MCF 10A (cell line): ENCODE measurements around the gene CACNB2. TPM values are rescaled to one million over a fixed set of nuclear protein-coding genes. Genes with fewer than 3 reads are reported as not detected.

Experiments used
- BruUV-seq: library from RNA; stranded (reverse); fragments of 400-500 nt; replicated peaks from 2 replicates; lab custom pipeline; 2021; lab: Mats Ljungman, UMichigan
- CTCF ChIA-PET: fragments of 300-600 bp; sonication (Branson Sonifier 250); formaldehyde crosslinking; extraction: SDS; loops from one replicate; lab custom pipeline; 2021; ENCODE audit warnings: antibody characterized with exemption, inconsistent platforms; lab: Yijun Ruan, JAX
- POLR2A ChIA-PET: fragments of 300-600, 350-650 bp; sonication (Branson Sonifier 250); formaldehyde crosslinking; extraction: SDS; loops from one replicate; lab custom pipeline; 2020; ENCODE audit warnings: antibody characterized with exemption, inconsistent platforms; lab: Yijun Ruan, JAX
- DNase-seq: peaks from one replicate; pipeline ENCODE4 v3.0.0-alpha.2; 2018; ENCODE audit not compliant: unreplicated experiment
- H3K27ac Mint-ChIP-seq: one replicate; pipeline ENCODE4 v1.8.0; 2022; ENCODE audit warnings: mild to moderate bottlenecking, low read depth, mixed read lengths; ENCODE audit not compliant: unreplicated experiment
- H3K27me3 Mint-ChIP-seq: one replicate; pipeline ENCODE4 v1.8.0; 2022; ENCODE audit warnings: mixed read lengths; ENCODE audit not compliant: insufficient read depth, unreplicated experiment
- H3K36me3 Mint-ChIP-seq: one replicate; pipeline ENCODE4 v1.8.0; 2022; ENCODE audit warnings: mild to moderate bottlenecking, moderate library complexity, mixed read lengths; ENCODE audit not compliant: insufficient read depth, unreplicated experiment
- H3K4me1 Mint-ChIP-seq: one replicate; pipeline ENCODE4 v1.8.0; 2022; ENCODE audit warnings: mixed read lengths; ENCODE audit not compliant: insufficient read depth, unreplicated experiment
- H3K4me3 Mint-ChIP-seq: one replicate; pipeline ENCODE4 v1.8.0; 2022; ENCODE audit warnings: mild to moderate bottlenecking, moderate library complexity, mixed read lengths; ENCODE audit not compliant: unreplicated experiment
- H3K9me3 Mint-ChIP-seq: one replicate; pipeline ENCODE4 v1.8.0; 2022; ENCODE audit warnings: mixed read lengths; ENCODE audit not compliant: unreplicated experiment
- CTCF ChIP-seq: fragments of 200-600 bp; IDR thresholded peaks from one replicate; pipeline ENCODE4 v1.8.0; 2022; ENCODE audit warnings: antibody characterized with exemption, mild to moderate bottlenecking; ENCODE audit not compliant: unreplicated experiment
- intact Hi-C: fragments of 100-400 bp; cut with micrococcal nuclease; formaldehyde crosslinking; loops from 2 replicates; pipeline ENCODE4 v1.14.1; 2022
- total RNA-seq: library from RNA; stranded (reverse); gene quantifications from 2 replicates; pipeline ENCODE4 v1.2.3, GENCODE V29; 2022

Gene CACNB2
- total RNA-seq, 1 experiment from 2014 or later: 3.3 TPM

GRCh38 chr10:18472977-18473376, 332.8 kb downstream of the CACNB2 start:
- no peak for TF ChIP-seq CTCF
- ChIA-PET CTCF (interaction anchor here (0.5 to 1.3 kb wide), 3 partner anchors 234 to 270 kb away, joined by 3 read pairs; no protein-coding TSS in a partner anchor), POLR2A (no interaction called here)
- no peak overlapping the region for H3K27ac Mint-ChIP-seq
- intact Hi-C loops: no loop called here
- H3K9me3 Mint-ChIP-seq: no peaks in the 10 kb centered on the region
- H3K4me3 Mint-ChIP-seq: no peak overlapping the region
- no TSS peak for BruUV-seq
- H3K4me1 Mint-ChIP-seq: no peaks in the 10 kb centered on the region
- no peaks in the 10 kb centered on the region for H3K36me3 Mint-ChIP-seq
- H3K27me3 Mint-ChIP-seq: no peaks in the 10 kb centered on the region
- DNase-seq: peak; percentile 12

GRCh38 chr10:18473424-18474117, 333.3 kb downstream of the CACNB2 start:
- CTCF ChIA-PET: interaction anchor here (0.5 to 1.3 kb wide), 2 partner anchors 267 to 270 kb away, joined by 3 read pairs; no protein-coding TSS in a partner anchor
- POLR2A ChIA-PET: no interaction called here
- TF ChIP-seq CTCF: no peak
- H3K27me3 Mint-ChIP-seq: no peaks in the 10 kb centered on the region
- H3K4me1 Mint-ChIP-seq: no peaks in the 10 kb centered on the region
- H3K4me3 Mint-ChIP-seq: no peak overlapping the region
- H3K36me3 Mint-ChIP-seq: no peaks in the 10 kb centered on the region
- no peaks in the 10 kb centered on the region for H3K9me3 Mint-ChIP-seq
- no TSS peak for BruUV-seq
- intact Hi-C loops: no loop called here
- no peak for DNase-seq
- no peak overlapping the region for H3K27ac Mint-ChIP-seq

- DNase-seq: no peak
- Mint-ChIP-seq H3K9me3 (no peaks in the 10 kb centered on the region), H3K4me3 (no peak overlapping the region), H3K4me1 (no peaks in the 10 kb centered on the region), H3K27me3 (no peaks in the 10 kb centered on the region), H3K27ac (no peak overlapping the region), H3K36me3 (no peaks in the 10 kb centered on the region)
- no TSS peak for BruUV-seq
- CTCF ChIA-PET: no interaction called here
- POLR2A ChIA-PET: no interaction called here
- intact Hi-C loops: no loop called here
- TF ChIP-seq CTCF: no peak
These were observed 333.9 kb downstream of the CACNB2 start for GRCh38 chr10:18474118-18474455.

- Mint-ChIP-seq H3K36me3 (no peaks in the 10 kb centered on the region), H3K4me1 (no peaks in the 10 kb centered on the region), H3K27me3 (no peaks in the 10 kb centered on the region), H3K27ac (no peak overlapping the region), H3K4me3 (no peak overlapping the region), H3K9me3 (no peaks in the 10 kb centered on the region)
- CTCF ChIA-PET: interaction anchor here (0.6 kb wide), 2 partner anchors 262 to 882 kb away, joined by 3 to 5 read pairs; no protein-coding TSS in a partner anchor
- intact Hi-C loops: no loop called here
- no peak for DNase-seq
- no peak for TF ChIP-seq CTCF
- POLR2A ChIA-PET: no interaction called here
- BruUV-seq: no TSS peak
These were observed 335.9 kb downstream of the CACNB2 start for GRCh38 chr10:18476076-18476647.
